HCT116 (cell line): ENCODE data around the gene LUZP2. TPM values are rescaled to one million over a fixed set of nuclear protein-coding genes. Genes with fewer than 3 reads are reported as not detected.

Experiments used
- ATAC-seq: fragments of 200-7000 bp; cut with Tn5 transposase; 2 replicates; pipeline ENCODE4 v1.9.1; 2020; ENCODE audit warnings: mild to moderate bottlenecking, moderate library complexity
- BruUV-seq: library from RNA; stranded (reverse); fragments of 400-500 nt; replicated peaks from 2 replicates; lab custom pipeline; 2021; lab: Mats Ljungman, UMichigan
- CTCF ChIA-PET: fragments of 300-600 bp; sonication (Branson Sonifier 250); formaldehyde crosslinking; loops from one replicate; lab custom pipeline; 2021; ENCODE audit warnings: antibody characterized with exemption; lab: Charles Lee
- POLR2A ChIA-PET: fragments of 300-600, 350-600 bp; sonication (Branson Sonifier 250); formaldehyde crosslinking; loops from one replicate; lab custom pipeline; 2021; ENCODE audit warnings: antibody characterized with exemption; lab: Charles Lee
- RAD21 ChIA-PET, 2 experiments: fragments of 300-600 bp; sonication (Branson Sonifier 250); formaldehyde crosslinking; loops; one replicate each; lab custom pipeline; 2023; ENCODE audit warnings: low total read pairs in 2 of 2; ENCODE audit not compliant: uncharacterized antibody in 2 of 2, unreplicated experiment in 2 of 2, low non-redundant PET in 1 of 2; lab: Charles Lee
- DNase-seq: peaks from one replicate; pipeline ENCODE4 v3.0.0-alpha.2; 2010; ENCODE audit warnings: low read depth, low spot score
- H2AFZ ChIP-seq: fragments of 200-600 bp; shearing (Covaris generic), sonication (generic); 2 replicates; pipeline ENCODE4 v1.6.1; 2017; ENCODE audit warnings: low read depth, mixed run types, mixed read lengths, antibody characterized with exemption, low read length; ENCODE audit not compliant: poor library complexity, severe bottlenecking
- H3K27ac ChIP-seq: 2 replicates; pipeline ENCODE4 v1.5.1; 2012; ENCODE audit warnings: low read depth, low read length
- H3K27me3 ChIP-seq: fragments of 200-600 bp; sonication (generic); 2 replicates; pipeline ENCODE4 v1.6.1; 2016; ENCODE audit warnings: mixed run types, low read length, mixed read lengths; ENCODE audit not compliant: insufficient read depth
- H3K36me3 ChIP-seq, 2 experiments: fragments of 200-500 bp in 1 of 2; fragments of 200-600 bp in 1 of 2; sonication (Bioruptor generic) in 1 of 2; sonication (generic) in 1 of 2; 2 replicates each; pipeline versions ENCODE4 v1.5.1 to v1.6.1; 2014 to 2016; ENCODE audit warnings: low read length in 2 of 2, inconsistent platforms in 1 of 2, mixed read lengths in 1 of 2, mixed run types in 1 of 2; ENCODE audit not compliant: insufficient read depth in 2 of 2, control insufficient read depth in 1 of 2
- H3K4me1 ChIP-seq, 2 experiments: fragments of 200-600 bp in 1 of 2; sonication (generic) in 1 of 2; 2 replicates each; pipeline versions ENCODE4 v1.5.1 to v1.6.1; 2012 to 2017; ENCODE audit warnings: low read length in 2 of 2, inconsistent platforms in 1 of 2, mild to moderate bottlenecking in 1 of 2, mixed read lengths in 1 of 2, mixed run types in 1 of 2, moderate library complexity in 1 of 2; ENCODE audit not compliant: insufficient read depth in 2 of 2, control insufficient read depth in 1 of 2
- H3K4me2 ChIP-seq: fragments of 200-600 bp; sonication (generic); 2 replicates; pipeline ENCODE4 v1.6.1; 2017; ENCODE audit warnings: mixed run types, low read length, mixed read lengths
- H3K4me3 ChIP-seq, 2 experiments: fragments of 200-600 bp in 1 of 2; sonication (generic) in 1 of 2; replicated peaks in 1 of 2; 2 replicates each; pipeline ENCODE4 v1.5.1; 2011 to 2016; ENCODE audit warnings: low read length in 2 of 2, control low read depth in 1 of 2, low read depth in 1 of 2, mild to moderate bottlenecking in 1 of 2, mixed read lengths in 1 of 2, mixed run types in 1 of 2
- H3K79me2 ChIP-seq: fragments of 200-600 bp; sonication (generic); 2 replicates; pipeline ENCODE4 v1.6.1; 2017; ENCODE audit warnings: mild to moderate bottlenecking, mixed run types, low read length, moderate library complexity, mixed read lengths; ENCODE audit not compliant: insufficient read depth
- H3K9ac ChIP-seq: fragments of 200-600 bp; sonication (generic); 2 replicates; pipeline ENCODE4 v1.6.1; 2016; ENCODE audit warnings: low read length, mixed read lengths
- H3K9me2 ChIP-seq: fragments of 200-600 bp; sonication (generic), shearing (Covaris generic); 2 replicates; pipeline ENCODE4 v1.6.1; 2017; ENCODE audit warnings: mixed run types, mild to moderate bottlenecking, moderate library complexity; ENCODE audit not compliant: insufficient read depth
- H3K9me3 ChIP-seq, 2 experiments: fragments of 200-500 bp in 1 of 2; fragments of 200-600 bp in 1 of 2; sonication (Bioruptor generic) in 1 of 2; sonication (generic) in 1 of 2; 2 replicates each; pipeline ENCODE4 v1.6.1; 2014 to 2017; ENCODE audit warnings: low read length in 2 of 2, mixed read lengths in 2 of 2, inconsistent platforms in 1 of 2, low read depth in 1 of 2, mild to moderate bottlenecking in 1 of 2, mixed run types in 1 of 2, moderate library complexity in 1 of 2; ENCODE audit not compliant: control insufficient read depth in 1 of 2, insufficient read depth in 1 of 2
- H4K20me1 ChIP-seq: fragments of 200-600 bp; sonication (generic), shearing (Covaris generic); 2 replicates; pipeline ENCODE4 v1.6.1; 2017; ENCODE audit warnings: mixed run types, mild to moderate bottlenecking, moderate library complexity; ENCODE audit not compliant: insufficient read depth
- CBX3 ChIP-seq: IDR thresholded peaks from 2 replicates; pipeline ENCODE4 v1.6.1; 2012; ENCODE audit warnings: low read depth
- CEBPB ChIP-seq: IDR thresholded peaks from 2 replicates; pipeline ENCODE4 v1.6.1; 2012; ENCODE audit warnings: low read depth
- ELF1 ChIP-seq: IDR thresholded peaks from 2 replicates; pipeline ENCODE4 v1.6.1; 2012; ENCODE audit warnings: low read depth, borderline replicate concordance
- EZH2 ChIP-seq: fragments of 200-600 bp; sonication (generic); IDR thresholded peaks from 2 replicates; pipeline ENCODE4 v1.6.1; 2017; ENCODE audit warnings: antibody characterized with exemption, mixed run types
- FOSL1 ChIP-seq: IDR thresholded peaks from 2 replicates; pipeline ENCODE4 v1.6.1; 2012; ENCODE audit warnings: low read depth
- JUND ChIP-seq: IDR thresholded peaks from 2 replicates; pipeline ENCODE4 v1.6.1; 2012
- POLR2A ChIP-seq: IDR thresholded peaks from 2 replicates; pipeline ENCODE4 v1.7.0; 2011; ENCODE audit warnings: borderline replicate concordance; ENCODE audit not compliant: insufficient read depth, insufficient read length; ENCODE audit errors: extremely low read depth
- POLR2AphosphoS5 ChIP-seq: IDR thresholded peaks from 2 replicates; pipeline ENCODE4 v1.6.1; 2011; ENCODE audit warnings: mild to moderate bottlenecking, low read depth, low read length, moderate library complexity
- RAD21 ChIP-seq: IDR thresholded peaks from 2 replicates; pipeline ENCODE4 v1.6.1; 2012; ENCODE audit warnings: low read depth, mild to moderate bottlenecking
- SIN3A ChIP-seq: IDR thresholded peaks from 2 replicates; pipeline ENCODE4 v1.6.1; 2012; ENCODE audit warnings: low read depth
- SRF ChIP-seq: IDR thresholded peaks from 2 replicates; pipeline ENCODE4 v1.6.1; 2012; ENCODE audit warnings: low read depth
- YY1 ChIP-seq: IDR thresholded peaks from 2 replicates; pipeline ENCODE4 v1.6.1; 2011; ENCODE audit warnings: low read length, low read depth, moderate library complexity, mild to moderate bottlenecking; ENCODE audit not compliant: insufficient replicate concordance; ENCODE audit errors: extremely low read depth
- intact Hi-C: fragments of 100-400 bp; cut with micrococcal nuclease; formaldehyde crosslinking; loops from 2 replicates; pipeline ENCODE4 v1.10.0; 2022
- total RNA-seq: library from RNA; stranded (reverse); gene quantifications from one replicate; pipeline ENCODE4 v1.2.1, GENCODE V29; 2021; ENCODE audit not compliant: unreplicated experiment
- TF ChIP-seq, protein P1 (sequence below): IDR thresholded peaks from 2 replicates; pipeline ENCODE4 v1.6.1; 2012
- TF ChIP-seq, protein P2 (sequence below): IDR thresholded peaks from 2 replicates; pipeline ENCODE4 v1.6.1; 2012; ENCODE audit warnings: low read depth
- TF ChIP-seq, protein P3 (sequence below), 3 experiments: fragments of 200-600 bp in 1 of 3; sonication (generic) in 1 of 3; IDR thresholded peaks in 2 of 3; conservative IDR thresholded peaks in 1 of 3; 2 replicates each; pipeline ENCODE4 v1.5.1; 2012 to 2017; ENCODE audit warnings: low read depth in 2 of 3, low read length in 2 of 3, antibody characterized with exemption in 1 of 3, borderline replicate concordance in 1 of 3, control low read depth in 1 of 3, mild to moderate bottlenecking in 1 of 3, mixed read lengths in 1 of 3, mixed run types in 1 of 3, moderate library complexity in 1 of 3; ENCODE audit not compliant: insufficient read depth in 1 of 3
- TF ChIP-seq, protein P4 (sequence below): IDR thresholded peaks from 2 replicates; pipeline ENCODE4 v1.6.1; 2011; ENCODE audit warnings: mild to moderate bottlenecking, low read length, moderate library complexity; ENCODE audit not compliant: insufficient replicate concordance; ENCODE audit errors: extremely low read depth

LUZP2 gene
- total RNA-seq, 1 experiment from 2014 or later: not detected

DNA sequence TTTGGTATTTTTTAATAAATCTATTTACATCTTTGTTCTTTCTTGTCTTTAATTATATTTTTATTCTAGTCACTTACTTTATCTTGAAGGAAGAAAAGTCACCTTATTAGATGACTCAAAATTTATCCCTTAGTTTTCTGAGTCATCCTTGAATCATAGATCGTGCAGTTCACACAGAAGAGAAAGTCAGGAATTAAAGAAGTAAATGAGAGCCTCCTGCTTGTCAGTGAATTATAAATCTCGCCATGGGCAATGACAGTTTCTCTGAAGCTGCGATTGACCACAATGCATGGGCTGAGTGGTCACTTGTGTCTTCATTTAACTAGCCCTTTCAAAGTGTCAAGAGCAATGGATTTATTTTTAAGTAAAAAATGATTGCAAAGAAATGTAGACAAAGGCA is 91.2 kb downstream of the LUZP2 start (continued):
- TF ChIP-seq EZH2: no peak
- no peak for TF ChIP-seq CBX3
- no peak for TF ChIP-seq RAD21
- TF ChIP-seq POLR2A: no peak
- no peak for TF ChIP-seq CEBPB
- no peak for TF ChIP-seq YY1
- TF ChIP-seq, all 23 proteins: peak for 0

DNA sequence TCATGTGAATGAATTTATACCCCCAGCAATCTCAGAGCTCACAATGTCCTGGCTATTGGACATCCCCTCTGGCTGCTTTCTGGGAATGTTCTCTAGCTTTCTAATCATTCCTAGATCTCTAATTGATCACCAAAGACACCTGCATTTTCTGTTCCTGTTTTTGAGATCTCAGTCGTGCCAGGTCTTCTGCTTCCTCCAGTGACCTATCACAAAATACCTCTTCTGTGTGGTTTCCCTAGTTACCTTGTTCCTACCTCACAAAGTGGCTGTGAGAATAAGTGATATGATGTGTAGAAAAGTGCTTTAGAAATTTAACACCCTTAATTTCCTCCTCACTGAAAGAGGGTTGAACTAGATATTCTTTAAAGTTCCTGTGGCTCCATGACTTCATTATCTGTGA is 92.2 kb downstream of the LUZP2 start:
- no peak for DNase-seq
- TF ChIP-seq, protein P1, sequence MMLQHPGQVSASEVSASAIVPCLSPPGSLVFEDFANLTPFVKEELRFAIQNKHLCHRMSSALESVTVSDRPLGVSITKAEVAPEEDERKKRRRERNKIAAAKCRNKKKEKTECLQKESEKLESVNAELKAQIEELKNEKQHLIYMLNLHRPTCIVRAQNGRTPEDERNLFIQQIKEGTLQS: no peak
- TF ChIP-seq POLR2A: no peak
- TF ChIP-seq, protein P2, sequence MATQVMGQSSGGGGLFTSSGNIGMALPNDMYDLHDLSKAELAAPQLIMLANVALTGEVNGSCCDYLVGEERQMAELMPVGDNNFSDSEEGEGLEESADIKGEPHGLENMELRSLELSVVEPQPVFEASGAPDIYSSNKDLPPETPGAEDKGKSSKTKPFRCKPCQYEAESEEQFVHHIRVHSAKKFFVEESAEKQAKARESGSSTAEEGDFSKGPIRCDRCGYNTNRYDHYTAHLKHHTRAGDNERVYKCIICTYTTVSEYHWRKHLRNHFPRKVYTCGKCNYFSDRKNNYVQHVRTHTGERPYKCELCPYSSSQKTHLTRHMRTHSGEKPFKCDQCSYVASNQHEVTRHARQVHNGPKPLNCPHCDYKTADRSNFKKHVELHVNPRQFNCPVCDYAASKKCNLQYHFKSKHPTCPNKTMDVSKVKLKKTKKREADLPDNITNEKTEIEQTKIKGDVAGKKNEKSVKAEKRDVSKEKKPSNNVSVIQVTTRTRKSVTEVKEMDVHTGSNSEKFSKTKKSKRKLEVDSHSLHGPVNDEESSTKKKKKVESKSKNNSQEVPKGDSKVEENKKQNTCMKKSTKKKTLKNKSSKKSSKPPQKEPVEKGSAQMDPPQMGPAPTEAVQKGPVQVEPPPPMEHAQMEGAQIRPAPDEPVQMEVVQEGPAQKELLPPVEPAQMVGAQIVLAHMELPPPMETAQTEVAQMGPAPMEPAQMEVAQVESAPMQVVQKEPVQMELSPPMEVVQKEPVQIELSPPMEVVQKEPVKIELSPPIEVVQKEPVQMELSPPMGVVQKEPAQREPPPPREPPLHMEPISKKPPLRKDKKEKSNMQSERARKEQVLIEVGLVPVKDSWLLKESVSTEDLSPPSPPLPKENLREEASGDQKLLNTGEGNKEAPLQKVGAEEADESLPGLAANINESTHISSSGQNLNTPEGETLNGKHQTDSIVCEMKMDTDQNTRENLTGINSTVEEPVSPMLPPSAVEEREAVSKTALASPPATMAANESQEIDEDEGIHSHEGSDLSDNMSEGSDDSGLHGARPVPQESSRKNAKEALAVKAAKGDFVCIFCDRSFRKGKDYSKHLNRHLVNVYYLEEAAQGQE: no peak
- TF ChIP-seq CEBPB: no peak
- TF ChIP-seq, protein P3, sequence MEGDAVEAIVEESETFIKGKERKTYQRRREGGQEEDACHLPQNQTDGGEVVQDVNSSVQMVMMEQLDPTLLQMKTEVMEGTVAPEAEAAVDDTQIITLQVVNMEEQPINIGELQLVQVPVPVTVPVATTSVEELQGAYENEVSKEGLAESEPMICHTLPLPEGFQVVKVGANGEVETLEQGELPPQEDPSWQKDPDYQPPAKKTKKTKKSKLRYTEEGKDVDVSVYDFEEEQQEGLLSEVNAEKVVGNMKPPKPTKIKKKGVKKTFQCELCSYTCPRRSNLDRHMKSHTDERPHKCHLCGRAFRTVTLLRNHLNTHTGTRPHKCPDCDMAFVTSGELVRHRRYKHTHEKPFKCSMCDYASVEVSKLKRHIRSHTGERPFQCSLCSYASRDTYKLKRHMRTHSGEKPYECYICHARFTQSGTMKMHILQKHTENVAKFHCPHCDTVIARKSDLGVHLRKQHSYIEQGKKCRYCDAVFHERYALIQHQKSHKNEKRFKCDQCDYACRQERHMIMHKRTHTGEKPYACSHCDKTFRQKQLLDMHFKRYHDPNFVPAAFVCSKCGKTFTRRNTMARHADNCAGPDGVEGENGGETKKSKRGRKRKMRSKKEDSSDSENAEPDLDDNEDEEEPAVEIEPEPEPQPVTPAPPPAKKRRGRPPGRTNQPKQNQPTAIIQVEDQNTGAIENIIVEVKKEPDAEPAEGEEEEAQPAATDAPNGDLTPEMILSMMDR (IDR thresholded peaks at IDR 0.05 in 2 of 3, conservative IDR thresholded peaks at IDR 0.05 in 1 of 3; ENCODE audit: borderline replicate concordance in 1 of 3, insufficient read depth in 1 of 3, low read depth in 2 of 3, low read length in 2 of 3): no peak
- no peak for TF ChIP-seq SRF
- TF ChIP-seq, protein P4, sequence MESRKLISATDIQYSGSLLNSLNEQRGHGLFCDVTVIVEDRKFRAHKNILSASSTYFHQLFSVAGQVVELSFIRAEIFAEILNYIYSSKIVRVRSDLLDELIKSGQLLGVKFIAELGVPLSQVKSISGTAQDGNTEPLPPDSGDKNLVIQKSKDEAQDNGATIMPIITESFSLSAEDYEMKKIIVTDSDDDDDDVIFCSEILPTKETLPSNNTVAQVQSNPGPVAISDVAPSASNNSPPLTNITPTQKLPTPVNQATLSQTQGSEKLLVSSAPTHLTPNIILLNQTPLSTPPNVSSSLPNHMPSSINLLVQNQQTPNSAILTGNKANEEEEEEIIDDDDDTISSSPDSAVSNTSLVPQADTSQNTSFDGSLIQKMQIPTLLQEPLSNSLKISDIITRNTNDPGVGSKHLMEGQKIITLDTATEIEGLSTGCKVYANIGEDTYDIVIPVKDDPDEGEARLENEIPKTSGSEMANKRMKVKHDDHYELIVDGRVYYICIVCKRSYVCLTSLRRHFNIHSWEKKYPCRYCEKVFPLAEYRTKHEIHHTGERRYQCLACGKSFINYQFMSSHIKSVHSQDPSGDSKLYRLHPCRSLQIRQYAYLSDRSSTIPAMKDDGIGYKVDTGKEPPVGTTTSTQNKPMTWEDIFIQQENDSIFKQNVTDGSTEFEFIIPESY: no peak
- TF ChIP-seq SIN3A: no peak
- TF ChIP-seq ELF1: no peak
- no peak for TF ChIP-seq FOSL1
- TF ChIP-seq RAD21: no peak
- no peak for TF ChIP-seq POLR2AphosphoS5
- no peak for TF ChIP-seq JUND
- TF ChIP-seq YY1: no peak
- TF ChIP-seq, all 23 proteins: peak for 0
- H3K9me3 ChIP-seq: peaks cover 11 to 14% of the 10 kb centered on the region in 2 experiments; a peak in 2 of 4 replicates
- ATAC-seq: no peak
- H3K4me2 ChIP-seq: no peak overlapping the region
- POLR2A ChIA-PET: no interaction called here
- H4K20me1 ChIP-seq: no peaks in the 10 kb centered on the region
- CTCF ChIA-PET: no interaction called here
- BruUV-seq: no TSS peak
- no peaks in the 10 kb centered on the region for H3K79me2 ChIP-seq
- intact Hi-C loops: no loop called here
- H3K27me3 ChIP-seq: no peaks in the 10 kb centered on the region
- no peaks in the 10 kb centered on the region for H3K36me3 ChIP-seq
- H3K9me2 ChIP-seq: no peaks in the 10 kb centered on the region
- H2AFZ ChIP-seq: no peak overlapping the region
- RAD21 ChIA-PET: no interaction called here
- no peaks in the 10 kb centered on the region for H3K4me1 ChIP-seq
- no peak overlapping the region for H3K27ac ChIP-seq
- H3K4me3 ChIP-seq: no peak overlapping the region
- H3K9ac ChIP-seq: no peak overlapping the region
